Activated T-cell treated with anti-CD3 and anti-CD28 coated beads, Interleukin-2, amount 50 U/mL, for 24 hours (primary cell): ENCODE results near the gene MOV10.

Experiments used
- DNase-seq: peaks from one replicate; pipeline ENCODE4 v3.0.0-alpha.2; 2020
- H3K27ac Mint-ChIP-seq: 2 replicates; pipeline ENCODE4 v1.8.0; 2020; ENCODE audit warnings: mild to moderate bottlenecking, mixed read lengths
- H3K27me3 Mint-ChIP-seq: 2 replicates; pipeline ENCODE4 v1.8.0; 2020; ENCODE audit warnings: mixed read lengths
- H3K36me3 Mint-ChIP-seq: 2 replicates; pipeline ENCODE4 v1.8.0; 2020; ENCODE audit warnings: low read depth, mixed read lengths
- H3K4me1 Mint-ChIP-seq: 2 replicates; pipeline ENCODE4 v1.8.0; 2020; ENCODE audit warnings: low read depth, mixed read lengths
- H3K4me3 Mint-ChIP-seq: 2 replicates; pipeline ENCODE4 v1.8.0; 2020; ENCODE audit warnings: mild to moderate bottlenecking, moderate library complexity, mixed read lengths
- H3K9me3 Mint-ChIP-seq: 2 replicates; pipeline ENCODE4 v1.8.0; 2020; ENCODE audit warnings: mixed read lengths

Gene MOV10

GRCh38 chr1:112748396-112748795 is 73.9 kb downstream of the MOV10 start:
- H3K4me1 Mint-ChIP-seq: peaks cover 12% of the 10 kb centered on the region
- no peak for DNase-seq
- H3K9me3 Mint-ChIP-seq: no peaks in the 10 kb centered on the region
- no peak overlapping the region for H3K4me3 Mint-ChIP-seq
- no peaks in the 10 kb centered on the region for H3K36me3 Mint-ChIP-seq
- peaks cover 64% of the 10 kb centered on the region for H3K27me3 Mint-ChIP-seq
- H3K27ac Mint-ChIP-seq: no peak overlapping the region
